ENCODE results near the gene PODXL2. TPM values are rescaled to one million over a fixed set of nuclear protein-coding genes. Genes with fewer than 3 reads are reported as not detected.

Gene PODXL2
- total RNA-seq, 3 donors from 2014 or later (not counting 1 experiment from before 2014, with no cell fraction given) = 2.2 to 3.5 (median 2.7) TPM

- no peaks in the 10 kb centered on the region for H3K4me1 ChIP-seq (ENCODE audit: control insufficient read depth, insufficient read depth, low read length)
- H3K27me3 Mint-ChIP-seq (ENCODE audit: low read depth in 2 of 2) = no peaks in the 10 kb centered on the region
- no peaks in the 10 kb centered on the region for H3K27me3 ChIP-seq (ENCODE audit: control insufficient read depth, insufficient read depth, low read length)
- H3K9me3 ChIP-seq (ENCODE audit: control insufficient read depth, insufficient read depth, low read length) = no peaks in the 10 kb centered on the region
- no peak overlapping the region for H3K27ac Mint-ChIP-seq
- no peaks in the 10 kb centered on the region for H3K4me1 Mint-ChIP-seq
- H3K9me3 Mint-ChIP-seq = no peaks in the 10 kb centered on the region
- no peak overlapping the region for H3K4me3 ChIP-seq (ENCODE audit: low read length)
- no peak for TF ChIP-seq CTCF (IDR thresholded peaks at IDR 0.05)
- no peak for DNase-seq
- no peaks in the 10 kb centered on the region for H3K36me3 Mint-ChIP-seq
- no peak for ATAC-seq
- H3K4me3 Mint-ChIP-seq = no peak overlapping the region
- WGBS (ENCODE audit: insufficient coverage) = 83% methylated on average over 9 of the region's 9 CpGs
- no peak overlapping the region for H3K27ac ChIP-seq (ENCODE audit: low read length)
- H3K36me3 ChIP-seq (ENCODE audit: control insufficient read depth, insufficient read depth, low read length) = no peaks in the 10 kb centered on the region
- intact Hi-C loops (cut with micrococcal nuclease) = no loop called here
Measured at GRCh38 chr3:127712461-127712860, 83.5 kb downstream of the PODXL2 start.

DNA sequence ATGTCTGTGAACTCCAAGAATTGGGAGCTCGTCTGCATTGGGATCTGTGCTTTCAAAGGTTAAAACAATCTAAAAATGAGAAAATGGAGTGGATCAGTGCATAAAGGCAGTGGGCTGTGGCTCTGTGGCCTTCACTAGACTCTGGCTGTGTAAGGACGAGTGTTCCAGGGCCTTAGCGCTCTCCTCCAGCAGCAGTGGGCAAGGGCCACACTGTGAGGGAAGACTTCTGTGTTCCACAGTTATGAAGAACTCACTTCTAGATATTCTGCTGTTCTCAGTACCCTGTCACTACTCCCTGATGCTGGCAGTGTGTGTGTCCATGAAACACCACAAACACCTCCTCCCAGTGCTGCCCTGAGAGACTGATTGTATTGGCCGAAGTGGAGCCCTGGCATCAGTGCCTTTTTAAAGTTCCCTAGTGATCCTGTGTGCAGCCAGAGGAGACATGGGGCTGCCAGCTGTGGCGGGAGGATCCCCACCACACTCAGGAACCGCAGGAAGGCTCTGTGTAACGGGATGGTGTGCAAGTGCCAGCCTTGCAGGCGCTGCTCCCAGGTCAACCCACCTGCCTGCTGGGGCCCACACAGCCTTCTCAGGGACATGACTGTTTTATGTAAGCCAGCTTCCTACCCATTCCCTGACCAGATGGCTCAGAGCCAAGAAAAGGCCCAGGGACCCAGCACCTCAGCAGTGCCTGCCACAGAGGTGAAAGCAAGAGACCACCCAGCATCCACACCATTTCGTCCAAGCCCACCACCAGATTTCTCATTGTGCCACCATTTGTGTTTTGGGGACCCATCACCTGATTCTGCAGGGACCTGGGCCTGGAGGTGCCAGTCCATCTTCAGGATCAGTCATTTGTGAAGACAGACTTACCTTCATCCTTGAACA, 84.1 kb downstream of the PODXL2 start:
- Mint-ChIP-seq H3K4me1 (no peaks in the 10 kb centered on the region), H3K9me3 (no peaks in the 10 kb centered on the region), H3K4me3 (no peak overlapping the region), H3K27me3 (ENCODE audit: low read depth in 2 of 2) (no peaks in the 10 kb centered on the region), H3K36me3 (no peaks in the 10 kb centered on the region), H3K27ac (no peak overlapping the region)
- Histone ChIP-seq H3K27me3 (ENCODE audit: control insufficient read depth, insufficient read depth, low read length) (no peaks in the 10 kb centered on the region), H3K36me3 (ENCODE audit: control insufficient read depth, insufficient read depth, low read length) (no peaks in the 10 kb centered on the region), H3K27ac (ENCODE audit: low read length) (no peak overlapping the region), H3K4me1 (ENCODE audit: control insufficient read depth, insufficient read depth, low read length) (no peaks in the 10 kb centered on the region), H3K9me3 (ENCODE audit: control insufficient read depth, insufficient read depth, low read length) (no peaks in the 10 kb centered on the region), H3K4me3 (ENCODE audit: low read length) (no peak overlapping the region)
- no peak for ATAC-seq
- WGBS (ENCODE audit: insufficient coverage) = 84% methylated on average over 9 of the region's 9 CpGs
- no peak for TF ChIP-seq CTCF (IDR thresholded peaks at IDR 0.05)
- intact Hi-C loops (cut with micrococcal nuclease) = no loop called here
- DNase-seq = no peak

DNA sequence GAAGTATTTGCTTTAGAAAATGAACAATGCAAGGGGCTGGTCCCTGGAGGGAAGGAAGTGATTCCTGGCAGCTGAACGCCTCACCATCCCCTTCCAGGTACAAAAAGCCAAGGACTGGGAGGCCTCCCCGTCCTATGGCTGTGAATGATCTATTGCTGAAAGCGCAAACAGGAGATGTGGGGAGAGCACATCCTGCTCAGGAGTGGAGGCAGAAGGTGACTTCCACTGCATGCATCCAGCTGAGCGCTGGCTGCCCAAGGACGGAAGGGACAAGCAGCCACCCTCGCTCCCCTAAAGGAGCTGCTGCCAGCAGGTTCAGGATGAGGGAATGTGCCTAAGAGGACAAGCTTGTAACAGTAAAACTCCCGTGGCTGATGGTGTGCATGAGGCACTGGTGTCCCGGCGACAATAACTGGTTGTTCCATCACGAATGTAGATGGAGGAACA, 85.2 kb downstream of the PODXL2 start:
- no peak for ATAC-seq
- Histone ChIP-seq H3K36me3 (ENCODE audit: control insufficient read depth, insufficient read depth, low read length) (no peaks in the 10 kb centered on the region), H3K4me3 (ENCODE audit: low read length) (no peak overlapping the region), H3K9me3 (ENCODE audit: control insufficient read depth, insufficient read depth, low read length) (no peaks in the 10 kb centered on the region), H3K27ac (ENCODE audit: low read length) (no peak overlapping the region), H3K4me1 (ENCODE audit: control insufficient read depth, insufficient read depth, low read length) (no peaks in the 10 kb centered on the region), H3K27me3 (ENCODE audit: control insufficient read depth, insufficient read depth, low read length) (no peaks in the 10 kb centered on the region)
- Mint-ChIP-seq H3K36me3 (no peaks in the 10 kb centered on the region), H3K27me3 (ENCODE audit: low read depth in 2 of 2) (no peaks in the 10 kb centered on the region), H3K4me1 (no peaks in the 10 kb centered on the region), H3K27ac (no peak overlapping the region), H3K9me3 (no peaks in the 10 kb centered on the region), H3K4me3 (no peak overlapping the region)
- no peak for TF ChIP-seq CTCF (IDR thresholded peaks at IDR 0.05)
- intact Hi-C loops (cut with micrococcal nuclease) = no loop called here
- DNase-seq = no peak
- WGBS (ENCODE audit: insufficient coverage) = 90% methylated on average over 8 of the region's 10 CpGs
